K562 (cell line): ENCODE results near the gene ABHD3. TPM values are rescaled to one million over a fixed set of nuclear protein-coding genes. Genes with fewer than 3 reads are reported as not detected.

Experiments used
- ADNP ChIP-seq: fragments of 200-800 bp; sonication (Bioruptor generic); IDR thresholded peaks from 2 replicates; pipeline ENCODE4 v1.6.1; 2016; ENCODE audit warnings: missing genetic modification characterization, missing compliant biosample characterization
- BCOR ChIP-seq: fragments of 450-650 bp; IDR thresholded peaks from 2 replicates; pipeline ENCODE4 v1.6.1; 2016
- BHLHE40 ChIP-seq: IDR thresholded peaks from 2 replicates; pipeline ENCODE4 v1.6.1; 2011; ENCODE audit warnings: low read length, improper control_type of control experiment
- CBX1 ChIP-seq: sonication (generic); IDR thresholded peaks from 2 replicates; pipeline ENCODE4 v1.6.1; 2016; ENCODE audit warnings: antibody characterized with exemption, low read depth, mild to moderate bottlenecking
- E2F6 ChIP-seq, 2 experiments: IDR thresholded peaks; 2 replicates each; pipeline ENCODE4 v1.6.1; 2011; ENCODE audit warnings: borderline replicate concordance in 1 of 2, control low read depth in 1 of 2, low read depth in 1 of 2, low read length in 1 of 2, mild to moderate bottlenecking in 1 of 2, mixed read lengths in 1 of 2, moderate library complexity in 1 of 2; ENCODE audit not compliant: insufficient read depth in 1 of 2, insufficient read length in 1 of 2, poor library complexity in 1 of 2, severe bottlenecking in 1 of 2; ENCODE audit errors: extremely low read depth in 1 of 2
- ELF2 ChIP-seq: fragments of 250-450 bp; sonication (Bioruptor Pico); IDR thresholded peaks from 2 replicates; pipeline ENCODE4 v1.5.0; 2021; ENCODE audit warnings: mild to moderate bottlenecking
- FOXJ3 ChIP-seq: sonication (generic); formaldehyde crosslinking; IDR thresholded peaks from 2 replicates; pipeline ENCODE4 v1.4.0; 2020; ENCODE audit warnings: mild to moderate bottlenecking, missing genetic modification reagents
- FOXK1 ChIP-seq: sonication (generic); formaldehyde crosslinking; IDR thresholded peaks from 2 replicates; pipeline ENCODE4 v1.8.0; 2022; ENCODE audit warnings: missing genetic modification reagents, mild to moderate bottlenecking, borderline replicate concordance
- HCFC1 ChIP-seq: IDR thresholded peaks from 2 replicates; pipeline ENCODE4 v1.6.1; 2012; ENCODE audit warnings: low read depth, low read length, improper control_type of control experiment
- HLTF ChIP-seq: fragments of 450-650 bp; IDR thresholded peaks from 2 replicates; pipeline ENCODE4 v1.6.1; 2016
- KAT2B ChIP-seq: IDR thresholded peaks from one replicate; pipeline ENCODE4 v1.6.1; 2012; ENCODE audit warnings: low read depth, mild to moderate bottlenecking, control low read depth, inconsistent platforms, low read length, moderate library complexity
- KLF13 ChIP-seq: fragments of 450-650 bp; IDR thresholded peaks from 2 replicates; pipeline ENCODE4 v1.6.1; 2016; ENCODE audit warnings: missing genetic modification characterization, low read depth, mild to moderate bottlenecking, missing compliant biosample characterization, moderate library complexity, borderline replicate concordance
- MLLT1 ChIP-seq, 2 experiments: fragments of 450-650 bp; IDR thresholded peaks; 2 replicates each; pipeline ENCODE4 v1.6.1; 2016
- MXI1 ChIP-seq: IDR thresholded peaks from 2 replicates; pipeline ENCODE4 v1.6.1; 2011; ENCODE audit warnings: low read depth, mild to moderate bottlenecking, improper control_type of control experiment, low read length
- NCOA2 ChIP-seq, 2 experiments: fragments of 450-650 bp; IDR thresholded peaks; 2 replicates each; pipeline ENCODE4 v1.6.1; 2018; ENCODE audit warnings: mild to moderate bottlenecking in 2 of 2, moderate library complexity in 1 of 2; ENCODE audit not compliant: partially characterized antibody in 2 of 2
- POLR2A ChIP-seq: fragments of 450-650 bp; conservative IDR thresholded peaks from 2 replicates; pipeline ENCODE4 v1.6.1; 2016
- SETDB1 ChIP-seq: IDR thresholded peaks from one replicate; pipeline ENCODE4 v1.6.1; 2012; ENCODE audit warnings: low read length, control low read depth, inconsistent platforms
- SMARCA5 ChIP-seq: fragments of 450-650 bp; IDR thresholded peaks from 2 replicates; pipeline ENCODE4 v1.6.1; 2016
- TBL1XR1 ChIP-seq, 2 experiments: IDR thresholded peaks; 2 replicates each; pipeline ENCODE4 v1.6.1; 2012; ENCODE audit warnings: improper control_type of control experiment in 2 of 2, low read length in 2 of 2, mild to moderate bottlenecking in 1 of 2
- TOE1 ChIP-seq, 2 experiments: fragments of 450-650 bp in 1 of 2; sonication (generic) in 1 of 2; formaldehyde crosslinking in 1 of 2; IDR thresholded peaks; 2 replicates each; pipeline versions ENCODE4 v1.7.1 to v1.8.0; 2016 to 2022; ENCODE audit warnings: borderline replicate concordance in 2 of 2, mild to moderate bottlenecking in 2 of 2, antibody characterized with exemption in 1 of 2, inconsistent platforms in 1 of 2, low read depth in 1 of 2, missing genetic modification reagents in 1 of 2, moderate library complexity in 1 of 2
- ZC3H11A ChIP-seq: IDR thresholded peaks from 2 replicates; pipeline ENCODE4 v1.6.1; 2012; ENCODE audit warnings: low read depth, low read length, improper control_type of control experiment
- ZFP36 ChIP-seq: fragments of 150-350 bp; IDR thresholded peaks from 2 replicates; pipeline ENCODE4 v1.6.1; 2018; ENCODE audit warnings: low read length, low read depth; ENCODE audit not compliant: partially characterized antibody
- ZNF584 ChIP-seq: fragments of 200-800 bp; sonication (Bioruptor generic); IDR thresholded peaks from 2 replicates; pipeline ENCODE4 v1.6.1; 2016; ENCODE audit warnings: low read depth, mild to moderate bottlenecking, missing genetic modification characterization, missing compliant biosample characterization
- ZZZ3 ChIP-seq: fragments of 450-650 bp; IDR thresholded peaks from 2 replicates; pipeline ENCODE4 v1.6.1; 2016; ENCODE audit warnings: antibody characterized with exemption, mild to moderate bottlenecking, moderate library complexity
- polyA plus RNA-seq, 8 experiments: library from polyadenylated mRNA; depleted of rRNA in 4 of 8; stranded (reverse) in 5 of 8; unstranded in 3 of 8; fragments of >200 nt; fragmentation: Nextera tagmentation in 2 of 8; fragmentation: Illumina TruSeq in 1 of 8; extraction: Ambion mirVana in 2 of 8; extraction: Trizol in 1 of 8; gene quantifications; 2 replicates each; pipeline versions ENCODE4 v1.2.1 to v1.2.3, GENCODE V29; 2011 to 2014; ENCODE audit warnings: inconsistent platforms in 1 of 8, missing spikeins in 1 of 8
- total RNA-seq, 7 experiments: library from RNA; depleted of rRNA in 6 of 7; stranded (reverse); fragments of >200 nt in 6 of 7; fragmentation: Illumina TruSeq in 2 of 7; extraction: Trizol in 2 of 7; gene quantifications; 2 replicates each; pipeline versions ENCODE4 v1.2.1 to v1.2.3, GENCODE V29; 2011 to 2021; ENCODE audit warnings: low replicate concordance in 1 of 7
- TF ChIP-seq, protein P1 (sequence below): fragments of 250-450 bp; sonication (Bioruptor Pico); IDR thresholded peaks from 2 replicates; pipeline ENCODE4 v1.8.0; 2022; ENCODE audit warnings: moderate library complexity, mild to moderate bottlenecking, inconsistent platforms

Gene ABHD3
- total and polyA plus RNA-seq, 9 of the 15 experiments (the other 6 are each of a cell fraction or from before 2014, with no cell fraction given) = 6.3 to 38.8 (median 19.4) TPM

DNA sequence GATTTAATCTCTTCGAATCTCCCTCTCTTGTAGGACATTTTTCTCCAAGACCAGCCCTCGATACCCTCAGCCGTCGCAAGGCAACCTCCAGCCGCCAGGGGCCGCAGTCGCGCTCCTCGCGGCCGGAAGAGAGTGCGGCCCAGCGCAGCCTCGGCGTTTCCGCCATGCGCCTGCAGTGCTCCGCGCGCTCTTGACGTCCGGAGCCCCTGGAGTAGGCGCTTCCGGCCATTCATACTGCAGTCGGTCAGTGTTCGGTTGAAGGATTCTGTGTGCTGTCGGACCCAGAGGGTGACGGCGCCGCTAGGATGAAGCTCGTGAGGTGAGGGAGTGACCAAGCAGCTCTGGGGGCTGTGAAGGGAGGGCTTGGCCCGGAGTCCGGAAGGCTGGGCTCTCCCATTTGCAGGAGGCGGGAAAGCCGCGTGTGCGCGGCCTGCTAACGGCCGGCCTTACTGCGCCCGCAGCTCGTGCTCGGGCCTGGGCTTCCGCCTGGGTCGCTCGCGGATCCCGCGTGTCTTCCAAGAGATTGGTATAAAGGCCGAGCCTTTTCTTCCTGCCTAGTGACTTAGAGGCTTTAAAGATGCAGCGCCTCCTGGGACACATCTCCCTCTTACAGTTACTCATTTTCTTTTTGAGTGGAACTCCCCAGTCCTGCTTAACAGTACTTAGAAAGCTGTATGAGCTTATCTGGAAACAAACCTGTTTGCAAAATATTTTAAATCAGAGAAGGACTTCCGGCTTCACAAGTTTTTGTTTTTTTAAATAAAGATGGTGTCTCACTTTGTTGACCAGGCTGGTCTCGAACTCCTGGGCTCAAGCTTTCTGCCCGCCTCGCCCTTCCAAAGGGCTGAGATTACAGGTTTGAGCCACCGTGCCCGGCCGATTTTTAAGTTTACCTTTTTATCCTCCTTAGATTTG, 92.2 kb downstream of the ABHD3 start, which contains the start of gene SNRPD1 (continued):
- TF ChIP-seq ADNP (tag) (no peak), BCOR (peak; percentile 45), TBL1XR1 (IDR thresholded peaks at IDR 0.05; ENCODE audit: low read length in 2 of 2) (0 out of 4 replicates have a peak, but pooled peaks of 1 of the 2 experiments have one; percentile 29), HLTF (0 out of 2 replicates have a peak, but pooled peaks have one; percentile 54), E2F6 (IDR thresholded peaks at IDR 0.05; ENCODE audit: borderline replicate concordance in 1 of 2, extremely low read depth in 1 of 2, insufficient read depth in 1 of 2, insufficient read length in 1 of 2, low read depth in 1 of 2, low read length in 1 of 2, poor library complexity in 1 of 2, severe bottlenecking in 1 of 2) (peak; percentile 94 to 96), ZZZ3 (peak; percentile 84), POLR2A (peak; percentile 98), SETDB1 (no peak), FOXK1 (CRISPR knock-in tag) (0 out of 2 replicates have a peak, but pooled peaks have one; percentile 25), SMARCA5 (no peak), ZC3H11A (no peak), CBX1 (peak; percentile 93), FOXJ3 (CRISPR knock-in tag) (no peak), MXI1 (no peak; the same call in 1 of the 2 replicates), KLF13 (tag) (0 out of 2 replicates have a peak, but pooled peaks have one; percentile 45), NCOA2 (IDR thresholded peaks at IDR 0.05; ENCODE audit: partially characterized antibody in 2 of 2) (no peak), BHLHE40 (peak; percentile 40), MLLT1 (IDR thresholded peaks at IDR 0.05) (0 out of 4 replicates have a peak, but pooled peaks of 1 of the 2 experiments have one; percentile 44), ZNF584 (CRISPR knock-in tag) (no peak), KAT2B (peak; percentile 45), HCFC1 (peak; percentile 87), TOE1 (IDR thresholded peaks at IDR 0.05; ENCODE audit: borderline replicate concordance) (peak; percentile 78), TOE1 (CRISPR knock-in tag; IDR thresholded peaks at IDR 0.05; ENCODE audit: borderline replicate concordance, low read depth) (no peak), ELF2 (CRISPR knock-in tag) (0 out of 2 replicates have a peak, but pooled peaks have one; percentile 77), ZFP36 (peak; percentile 17)
- TF ChIP-seq, protein P1, sequence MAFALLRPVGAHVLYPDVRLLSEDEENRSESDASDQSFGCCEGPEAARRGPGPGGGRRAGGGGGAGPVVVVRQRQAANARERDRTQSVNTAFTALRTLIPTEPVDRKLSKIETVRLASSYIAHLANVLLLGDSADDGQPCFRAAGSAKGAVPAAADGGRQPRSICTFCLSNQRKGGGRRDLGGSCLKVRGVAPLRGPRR = no peak
